Kidney (tissue), 14 donors: ENCODE measurements around the gene TNFAIP8. TPM values are rescaled to one million over a fixed set of nuclear protein-coding genes. Genes with fewer than 3 reads are reported as not detected.

ENCODE experiments used
- DNase-seq, 5 donors: peaks; one replicate each; pipeline ENCODE4 v3.0.0-alpha.2; 2013 to 2020
- FAIRE-seq: peaks from 2 replicates; lab custom pipeline; 2012; peaks lifted over from hg19 to GRCh38; lab: Jason Lieb, UNC
- H3K27ac ChIP-seq, 2 donors: one replicate each; pipeline ENCODE4 v1.7.0; 2013; ENCODE audit warnings: low read depth in 2 of 2, low read length in 2 of 2, inconsistent platforms in 1 of 2
- H3K27me3 ChIP-seq: one replicate; pipeline ENCODE4 v1.7.1; 2013; ENCODE audit warnings: low read length, inconsistent platforms; ENCODE audit not compliant: control insufficient read depth, insufficient read depth
- H3K36me3 ChIP-seq, 3 donors: one replicate each; pipeline versions ENCODE4 v1.7.0 to v1.7.1; 2013; ENCODE audit warnings: low read length in 3 of 3, control low read depth in 1 of 3, inconsistent platforms in 1 of 3; ENCODE audit not compliant: insufficient read depth in 3 of 3, control insufficient read depth in 2 of 3
- H3K4me1 ChIP-seq, 3 donors: one replicate each; pipeline versions ENCODE4 v1.7.0 to v1.7.1; 2013; ENCODE audit warnings: low read length in 3 of 3, inconsistent platforms in 1 of 3, low read depth in 1 of 3; ENCODE audit not compliant: control insufficient read depth in 2 of 3, insufficient read depth in 2 of 3
- H3K4me3 ChIP-seq, 3 donors: one replicate each; pipeline versions ENCODE4 v1.7.0 to v1.8.1; 2013; ENCODE audit warnings: low read length in 3 of 3, control low read depth in 1 of 3, inconsistent platforms in 1 of 3
- H3K9ac ChIP-seq, 3 donors: one replicate each; pipeline versions ENCODE4 v1.7.0 to v1.7.1; 2013; ENCODE audit warnings: low read length in 3 of 3, control low read depth in 1 of 3, inconsistent platforms in 1 of 3
- H3K9me3 ChIP-seq, 3 donors: one replicate each; pipeline versions ENCODE4 v1.7.0 to v1.7.1; 2013; ENCODE audit warnings: low read length in 3 of 3, control low read depth in 1 of 3, inconsistent platforms in 1 of 3; ENCODE audit not compliant: control insufficient read depth in 2 of 3, insufficient read depth in 1 of 3
- intact Hi-C: fragments of 100-400 bp; cut with DNase I; formaldehyde crosslinking; loops from one replicate; pipeline ENCODE4 v1.11.1; 2022
- polyA plus RNA-seq: library from polyadenylated mRNA; stranded (reverse); fragments of 350-450 nt; fragmentation: Illumina TruSeq; extraction: RNeasy Lipid Tissue Mini Kit (QIAGEN cat#74804); gene quantifications from one replicate; pipeline ENCODE4 v1.2.3, GENCODE V29; 2014; ENCODE audit warnings: low read depth, low replicate concordance; ENCODE audit not compliant: insufficient read depth
- total RNA-seq: library from RNA; stranded (reverse); fragmentation: NEBNext Ultra II Directional; extraction: Animal tissue kit (Norgen Biotek cat#: 25700); gene quantifications from one replicate; pipeline ENCODE4 v1.2.1, GENCODE V29; 2021
- TF ChIP-seq, protein P1 (sequence below): IDR thresholded peaks from 3 replicates; pipeline ENCODE4 v1.5.1; 2012; ENCODE audit warnings: mild to moderate bottlenecking, moderate library complexity, borderline replicate concordance; ENCODE audit not compliant: insufficient read depth; ENCODE audit errors: extremely low read depth
- donor health status: control.
- donor health status: control.
- donor health status: control.
- donor health status: control.
- donor health status: control.
- donor health status: DM: yes; HTN: yes; CAD: no.
- donor health status: Normal renal cell carcinoma (clear cell type).

The TNFAIP8 gene
- total and polyA plus RNA-seq, 2 donors from 2014 or later = 13.3 to 41.5 TPM

- Histone ChIP-seq H3K27ac (no peak overlapping the region), H3K4me1 (peaks cover 0 to 10% (median 4%) of the 10 kb centered on the region in 3 donors), H3K9ac (no peak overlapping the region), H3K27me3 (no peaks in the 10 kb centered on the region), H3K9me3 (no peaks in the 10 kb centered on the region), H3K4me3 (no peak overlapping the region), H3K36me3 (no peaks in the 10 kb centered on the region)
- DNase-seq (no peak), FAIRE-seq (no peak)
- TF ChIP-seq, protein P1, sequence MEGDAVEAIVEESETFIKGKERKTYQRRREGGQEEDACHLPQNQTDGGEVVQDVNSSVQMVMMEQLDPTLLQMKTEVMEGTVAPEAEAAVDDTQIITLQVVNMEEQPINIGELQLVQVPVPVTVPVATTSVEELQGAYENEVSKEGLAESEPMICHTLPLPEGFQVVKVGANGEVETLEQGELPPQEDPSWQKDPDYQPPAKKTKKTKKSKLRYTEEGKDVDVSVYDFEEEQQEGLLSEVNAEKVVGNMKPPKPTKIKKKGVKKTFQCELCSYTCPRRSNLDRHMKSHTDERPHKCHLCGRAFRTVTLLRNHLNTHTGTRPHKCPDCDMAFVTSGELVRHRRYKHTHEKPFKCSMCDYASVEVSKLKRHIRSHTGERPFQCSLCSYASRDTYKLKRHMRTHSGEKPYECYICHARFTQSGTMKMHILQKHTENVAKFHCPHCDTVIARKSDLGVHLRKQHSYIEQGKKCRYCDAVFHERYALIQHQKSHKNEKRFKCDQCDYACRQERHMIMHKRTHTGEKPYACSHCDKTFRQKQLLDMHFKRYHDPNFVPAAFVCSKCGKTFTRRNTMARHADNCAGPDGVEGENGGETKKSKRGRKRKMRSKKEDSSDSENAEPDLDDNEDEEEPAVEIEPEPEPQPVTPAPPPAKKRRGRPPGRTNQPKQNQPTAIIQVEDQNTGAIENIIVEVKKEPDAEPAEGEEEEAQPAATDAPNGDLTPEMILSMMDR = no peak
- intact Hi-C loops = no loop called here
These were observed 17.4 kb upstream of the TNFAIP8 start for GRCh38 chr5:119338326-119338946.

- H3K9me3 ChIP-seq = no peaks in the 10 kb centered on the region
- H3K27me3 ChIP-seq = no peaks in the 10 kb centered on the region
- H3K27ac ChIP-seq = no peak overlapping the region
- FAIRE-seq (no peak), DNase-seq (no peak)
- H3K4me3 ChIP-seq = no peak overlapping the region
- H3K9ac ChIP-seq = no peak overlapping the region
- intact Hi-C loops = no loop called here
- H3K36me3 ChIP-seq = no peaks in the 10 kb centered on the region
- H3K4me1 ChIP-seq = peaks cover 0 to 10% (median 4%) of the 10 kb centered on the region in 3 donors
- TF ChIP-seq, protein P1 = no peak
These were observed 16.5 kb upstream of the TNFAIP8 start for GRCh38 chr5:119339344-119339743.

DNA sequence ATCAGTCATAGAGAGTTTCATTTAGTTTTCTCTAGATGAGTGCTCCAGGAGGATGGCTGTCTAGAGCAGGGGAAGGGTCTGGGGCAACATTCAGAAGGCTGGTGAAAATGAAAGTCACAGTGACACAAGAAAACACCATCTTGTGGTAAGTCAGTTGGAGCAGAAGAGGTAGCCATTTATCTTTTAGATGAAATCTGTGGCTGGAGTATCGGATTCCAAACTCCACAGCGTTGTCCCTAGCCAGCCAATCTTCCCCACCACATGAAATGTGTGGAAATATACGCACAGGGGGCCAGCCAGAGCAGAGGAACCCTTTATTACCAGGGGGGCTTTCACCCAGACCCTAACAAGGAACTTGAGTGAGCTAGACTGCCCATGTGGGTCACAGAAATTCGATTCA is 15.9 kb upstream of the TNFAIP8 start:
- DNase-seq (no peak), FAIRE-seq (no peak)
- Histone ChIP-seq H3K9ac (no peak overlapping the region), H3K4me3 (no peak overlapping the region), H3K4me1 (peaks cover 0 to 10% (median 4%) of the 10 kb centered on the region in 3 donors), H3K36me3 (no peaks in the 10 kb centered on the region), H3K9me3 (no peaks in the 10 kb centered on the region), H3K27ac (no peak overlapping the region), H3K27me3 (no peaks in the 10 kb centered on the region)
- intact Hi-C loops = no loop called here
- TF ChIP-seq, protein P1 = no peak
